Liver (tissue), 3 donors: ENCODE data around the gene TPD52L2.
"Not testable (repeated sequence)": the region's sequence is repeated elsewhere in the genome, so short reads cannot be mapped to it uniquely, and the experiment has no call there.

Experiments used
- CTCF ChIP-seq: fragments of 150-350 bp; IDR thresholded peaks from 2 replicates; pipeline ENCODE4 v1.5.1; 2017; ENCODE audit warnings: improper control_type of control experiment, low read depth, low read length; ENCODE audit not compliant: missing input control
- EGR1 ChIP-seq, 2 donors: IDR thresholded peaks; 2 replicates each; pipeline ENCODE4 v1.6.1; 2016 to 2018; ENCODE audit warnings: antibody characterized with exemption in 2 of 2, low read depth in 2 of 2
- FOXA1 ChIP-seq: IDR thresholded peaks from 2 replicates; pipeline ENCODE4 v1.6.1; 2016; ENCODE audit warnings: antibody characterized with exemption
- HNF4A ChIP-seq, 2 donors: conservative IDR thresholded peaks; 2 replicates each; pipeline ENCODE4 v1.6.1; 2016; ENCODE audit warnings: antibody characterized with exemption in 2 of 2, mild to moderate bottlenecking in 2 of 2
- TAF1 ChIP-seq: conservative IDR thresholded peaks from 2 replicates; pipeline ENCODE4 v1.6.1; 2016; ENCODE audit warnings: antibody characterized with exemption, mild to moderate bottlenecking
- YY1 ChIP-seq: IDR thresholded peaks from 2 replicates; pipeline ENCODE4 v1.6.1; 2016; ENCODE audit warnings: antibody characterized with exemption, mild to moderate bottlenecking
- donor health status: healthy.
- donor health status: healthy.

GRCh38 chr20:63851548-63851943 is 13.5 kb upstream of the TPD52L2 start:
- TF ChIP-seq TAF1; CTCF; FOXA1; EGR1 (IDR thresholded peaks at IDR 0.05; ENCODE audit: low read depth in 2 of 2); YY1; HNF4A (conservative IDR thresholded peaks at IDR 0.05): not testable (repeated sequence)
